Retina (tissue), 1 donor: Measurements from ENCODE around the gene LYL1.

Experiments used
- DNase-seq: peaks from one replicate; pipeline ENCODE4 v3.0.0-alpha.2; 2016

The LYL1 gene

GRCh38 chr19:13071444-13072187, 31.0 kb downstream of the LYL1 start:
- no peak for DNase-seq

GRCh38 chr19:13070425-13071140, 32.1 kb downstream of the LYL1 start:
- no peak for DNase-seq

DNA sequence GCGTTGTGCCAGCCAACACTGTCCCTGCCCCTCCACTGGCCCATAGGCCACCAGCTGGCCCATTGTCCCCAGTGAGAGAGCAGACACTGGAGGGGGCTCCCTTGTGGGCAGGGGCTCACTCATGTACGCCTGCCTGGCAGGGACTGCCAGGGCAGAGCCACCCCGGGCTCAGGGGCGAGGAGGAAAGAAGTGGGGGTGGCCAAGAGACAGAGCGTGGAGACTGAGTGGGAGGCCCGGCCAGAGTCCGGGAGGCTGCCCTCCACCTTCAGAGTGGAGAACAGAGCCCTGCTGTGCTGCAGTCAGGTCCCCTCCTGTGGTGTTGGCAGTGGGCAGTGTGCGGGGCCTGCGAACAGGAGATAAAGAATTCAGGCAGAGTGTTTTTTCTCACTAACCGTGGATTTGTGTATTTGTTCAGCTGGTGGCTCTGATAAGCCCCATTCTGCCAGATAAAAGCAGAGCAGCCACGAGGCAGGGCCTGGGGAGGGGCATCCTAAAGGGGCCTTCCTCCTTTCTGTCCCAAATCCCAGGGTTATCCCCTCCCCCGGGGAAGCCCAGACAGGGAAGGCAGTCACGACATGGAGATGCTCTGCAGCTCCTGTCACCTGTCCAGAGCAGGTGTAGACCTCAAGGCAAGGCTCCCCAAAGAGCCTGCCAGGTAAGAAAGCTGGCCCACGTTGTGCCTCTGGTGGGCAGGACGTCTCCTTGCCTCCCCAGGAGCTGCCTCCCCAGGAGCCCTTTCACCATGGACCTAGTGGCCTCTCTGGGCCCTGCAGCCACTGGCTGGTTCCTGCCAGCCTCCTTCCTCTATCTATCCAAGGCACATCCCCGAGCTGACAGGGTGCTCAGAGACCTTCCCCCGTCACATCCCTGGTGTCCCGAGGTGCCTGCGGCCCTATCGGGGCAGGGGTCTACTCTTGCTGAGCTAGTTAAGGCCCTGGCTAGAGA, 33.0 kb downstream of the LYL1 start:
- no peak for DNase-seq

GRCh38 chr19:13068085-13068846, 34.4 kb downstream of the LYL1 start:
- no peak for DNase-seq

DNA sequence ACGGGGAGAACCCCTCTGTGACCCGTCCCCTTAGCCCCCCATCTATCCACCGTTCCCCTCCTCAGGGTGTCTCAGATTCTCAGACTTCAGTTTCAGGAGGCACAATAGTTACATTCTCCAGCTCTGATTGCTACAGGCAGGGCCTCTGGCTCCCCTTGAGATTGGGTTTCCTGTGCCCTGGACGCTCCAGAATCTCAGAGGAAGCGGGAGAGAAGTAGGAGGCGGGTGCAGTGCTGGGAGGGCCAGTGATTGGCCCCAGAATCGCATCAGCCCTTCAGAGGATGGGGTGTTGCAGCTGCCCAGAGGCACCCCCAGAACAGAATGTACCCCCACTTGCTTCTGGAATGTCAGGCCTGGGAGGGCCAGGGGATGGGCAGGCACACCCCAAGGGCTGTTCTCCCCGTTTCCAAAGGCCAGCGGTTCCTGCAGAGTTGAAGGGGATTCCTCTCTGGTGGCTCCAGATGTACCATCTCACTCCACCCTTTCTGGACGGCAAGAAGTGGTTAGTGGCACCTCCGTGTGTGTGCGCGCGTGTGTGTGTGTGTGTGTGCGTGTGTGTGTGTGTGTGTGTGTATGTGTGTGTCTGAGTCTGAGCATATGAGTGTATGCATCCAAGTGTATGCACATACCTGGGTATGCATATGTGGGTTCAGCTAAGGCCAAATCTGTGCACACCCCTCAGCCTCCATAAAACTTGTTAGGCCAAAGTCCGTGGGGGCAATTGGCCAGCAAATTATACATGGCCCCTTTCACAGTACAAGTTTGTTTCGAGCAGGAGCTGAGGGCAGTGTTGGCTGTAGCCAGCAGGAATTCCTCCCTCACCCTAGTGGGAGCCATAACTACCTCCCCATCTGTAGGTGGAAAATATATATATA, 35.5 kb downstream of the LYL1 start:
- DNase-seq: no peak

GRCh38 chr19:13066226-13066625, 36.4 kb downstream of the LYL1 start:
- no peak for DNase-seq

- DNase-seq: no peak
Measured at GRCh38 chr19:13064092-13064489, 38.6 kb downstream of the LYL1 start.

DNA sequence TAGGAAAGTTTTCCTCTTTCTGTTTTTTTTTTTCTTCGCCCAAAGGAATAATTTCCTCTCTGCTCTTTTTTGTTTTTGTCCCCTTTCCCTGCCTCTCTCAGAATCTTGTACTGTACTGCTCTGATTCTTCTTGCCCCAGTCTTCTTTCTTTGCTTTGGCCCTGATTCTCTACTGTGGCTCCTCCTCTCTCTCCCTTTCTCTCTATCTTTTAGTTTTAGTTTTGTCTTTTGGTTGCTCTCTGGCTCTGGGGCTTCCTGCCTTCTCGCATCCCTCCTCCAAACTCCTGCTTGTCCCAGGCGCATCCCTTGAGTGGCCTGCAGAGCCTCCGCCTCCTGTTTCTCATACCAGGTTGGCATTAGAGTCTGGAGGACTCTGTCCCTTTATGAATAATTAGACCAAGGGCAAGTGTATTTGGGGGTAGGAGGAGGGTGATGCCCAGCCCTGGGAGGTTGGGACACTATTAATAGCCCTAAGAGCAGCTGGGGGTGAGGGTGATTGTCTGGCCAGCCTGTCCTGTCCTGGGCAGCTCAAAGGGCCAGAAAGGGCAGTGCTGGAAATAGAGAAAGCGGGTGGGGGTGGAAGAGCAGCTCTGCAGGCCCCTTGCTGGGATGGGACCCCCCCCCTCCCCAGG, 39.1 kb downstream of the LYL1 start:
- no peak for DNase-seq

GRCh38 chr19:13062317-13062716, 40.3 kb downstream of the LYL1 start:
- DNase-seq: no peak

- peak; percentile 95 for DNase-seq
Measured at GRCh38 chr19:13060964-13061927, 41.4 kb downstream of the LYL1 start.

DNA sequence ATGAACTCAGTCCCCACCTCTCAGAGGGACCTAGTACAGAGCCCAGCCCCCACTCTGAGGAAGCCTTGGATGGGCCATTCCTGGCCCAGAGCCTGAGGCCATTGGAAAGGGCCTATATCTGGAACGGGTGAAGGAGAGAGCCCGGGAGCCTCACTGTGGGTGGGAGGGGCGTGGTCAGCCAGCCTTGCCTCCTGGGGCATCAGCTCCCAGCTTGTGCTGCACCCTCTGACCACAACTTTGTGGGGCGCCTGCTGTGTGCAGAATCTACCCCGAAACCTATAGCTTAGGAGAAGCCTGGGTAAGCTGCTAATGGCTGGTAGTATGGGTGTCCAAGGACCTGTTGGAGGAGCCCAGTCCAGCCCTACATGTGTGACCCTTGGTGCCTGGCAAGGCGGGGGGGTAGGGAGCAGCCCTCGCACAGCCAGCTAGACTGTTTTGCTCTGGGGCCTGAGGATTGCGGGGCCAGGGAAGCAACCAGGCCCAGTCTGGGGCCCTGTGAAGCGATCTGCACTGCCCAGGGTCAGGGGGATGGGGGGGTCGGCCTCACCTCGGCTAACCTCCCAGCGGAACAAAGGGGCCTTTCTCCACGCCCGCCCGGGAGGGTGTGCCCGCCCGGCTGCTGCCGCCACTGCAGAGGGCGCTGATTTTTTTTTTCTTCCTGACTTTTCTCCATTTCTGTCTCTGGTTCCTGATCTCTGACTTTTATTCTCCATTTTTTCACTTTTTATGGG, 42.3 kb downstream of the LYL1 start:
- peak; percentile 61 for DNase-seq

- DNase-seq: peak; percentile 34
Measured at GRCh38 chr19:13058951-13059660, 43.6 kb downstream of the LYL1 start.

GRCh38 chr19:13057744-13058143, 44.9 kb downstream of the LYL1 start:
- DNase-seq: no peak

- no peak for DNase-seq
Measured at GRCh38 chr19:13057147-13057572, 45.5 kb downstream of the LYL1 start.

GRCh38 chr19:13056052-13056660, 46.5 kb downstream of the LYL1 start:
- DNase-seq: peak; percentile 47

DNA sequence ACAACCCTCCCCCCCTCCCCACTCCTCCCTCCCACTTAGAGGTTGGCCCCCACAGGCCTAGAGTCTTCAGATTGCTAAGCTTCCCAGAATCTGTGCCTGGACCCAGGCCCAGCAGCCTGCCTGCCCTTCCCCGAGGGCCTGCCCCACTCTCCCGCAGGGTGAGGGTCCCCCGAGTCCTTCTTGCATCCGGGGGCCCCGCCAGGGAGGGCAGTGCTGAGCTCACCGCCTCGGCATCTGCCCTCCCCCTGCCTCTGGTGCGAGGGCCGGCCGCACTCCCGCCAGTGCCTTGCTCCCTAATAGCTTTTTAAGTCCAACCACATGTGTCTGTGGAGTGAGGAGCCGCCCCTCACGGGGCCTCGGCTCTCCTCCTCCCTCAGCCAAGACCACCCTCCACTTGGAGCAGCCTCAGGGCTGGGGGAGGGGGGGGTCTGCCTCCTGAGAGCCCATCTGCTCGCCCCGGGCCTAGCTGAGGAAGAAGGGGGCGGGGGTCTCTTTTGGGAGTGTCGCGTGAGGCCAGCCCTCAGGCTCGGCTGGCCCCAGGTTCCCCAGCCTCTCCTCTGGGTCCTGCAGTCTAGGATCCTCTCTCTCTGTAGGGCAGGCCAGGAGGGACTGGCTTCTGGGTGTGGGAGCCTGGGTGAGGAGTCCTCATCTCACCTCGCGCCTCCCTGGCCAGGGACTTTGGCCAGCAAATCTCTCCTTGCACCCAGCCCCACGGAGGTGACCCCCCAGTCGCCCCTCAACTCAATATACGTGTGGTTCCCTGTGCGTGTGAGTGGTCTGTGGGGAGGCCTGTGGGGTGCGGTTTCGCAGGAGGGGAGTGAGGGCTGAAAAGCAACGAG, 47.2 kb downstream of the LYL1 start:
- DNase-seq: peak; percentile 77
